ENCODE results near the gene SLC25A30. TPM values are rescaled to one million over a fixed set of nuclear protein-coding genes. Genes with fewer than 3 reads are reported as not detected.
A peak's percentile ranks its signal among the peaks of the same experiment; 100 is the strongest.
"Not testable (repeated sequence)": the region's sequence is repeated elsewhere in the genome, so short reads cannot be mapped to it uniquely, and the experiment has no call there.

The SLC25A30 gene
- total and polyA plus RNA-seq, 2 of the 13 experiments (the other 11 are each of a cell fraction or from before 2014, with no cell fraction given) = 19.6 to 22.5 TPM

- intact Hi-C loops (cut with micrococcal nuclease; ENCODE audit: unreplicated experiment) = no loop called here
- Histone ChIP-seq H2AFZ (ENCODE audit: low read length) (no peak overlapping the region), H3K27ac (ENCODE audit: extremely low read length, insufficient read depth, low read length) (no peak overlapping the region), H3K4me1 (ENCODE audit: insufficient read depth, low read length) (peaks cover 15% of the 10 kb centered on the region), H4K20me1 (ENCODE audit: insufficient read depth, low read length) (no peaks in the 10 kb centered on the region), H3K4me2 (ENCODE audit: low read depth, low read length) (no peak overlapping the region), H3K9me3 (ENCODE audit: low read length) (no peaks in the 10 kb centered on the region), H3K36me3 (replicated peaks in 1 of 2; ENCODE audit: control insufficient read depth in 1 of 2, insufficient read depth in 2 of 2, low read length in 2 of 2) (peaks cover 0 to 10% of the 10 kb centered on the region in 2 experiments; a peak in 1 of 5 replicates), H3K27me3 (ENCODE audit: control insufficient read depth in 1 of 2, insufficient read depth in 2 of 2, low read length in 2 of 2) (no peaks in the 10 kb centered on the region), H3K9ac (ENCODE audit: insufficient read depth, low read depth, low read length) (no peak overlapping the region), H3K79me2 (ENCODE audit: insufficient read depth, low read length) (no peaks in the 10 kb centered on the region), H3K4me3 (replicated peaks in 1 of 3; ENCODE audit: insufficient read depth in 1 of 3, low read depth in 2 of 3, low read length in 3 of 3) (no peak overlapping the region)
- FAIRE-seq (no peak), DNase-seq (ENCODE audit: low spot score) (no peak), ATAC-seq (no peak)
- in situ Hi-C loops (cut with HindIII; ENCODE audit: extremely low pct_ligation_motif_present, low pct_unique_long_range_greater_than_20kb) = no loop called here
- TF ChIP-seq PAWR (CRISPR knock-in tag; IDR thresholded peaks at IDR 0.05; ENCODE audit: borderline replicate concordance) = no peak
- TF ChIP-seq ZNF546 (CRISPR knock-in tag; conservative IDR thresholded peaks at IDR 0.05) = no peak
- TF ChIP-seq DMAP1 (CRISPR knock-in tag; IDR thresholded peaks at IDR 0.05) = no peak
- TF ChIP-seq MXD3 (CRISPR knock-in tag; IDR thresholded peaks at IDR 0.05) = no peak
- CTCF ChIA-PET (ENCODE audit: low intra/inter-chr PET ratio, low total read pairs) = no interaction called here
- 94% methylated on average over 4 of the region's 4 CpGs for WGBS (ENCODE audit: low lambda C conversion rate)
- POLR2A ChIA-PET = interaction anchor here (2.6 kb wide), 1 partner anchor 43 kb away, joined by 6 read pairs; the partner anchor contains the start of gene TPT1
- BruUV-seq (replicated peaks) = TSS peak; percentile 20
Observed at GRCh38 chr13:45384474-45385174, 33.5 kb downstream of the SLC25A30 start.

- POLR2A ChIA-PET; in situ Hi-C loops (cut with HindIII; ENCODE audit: extremely low pct_ligation_motif_present, low pct_unique_long_range_greater_than_20kb); intact Hi-C loops (cut with micrococcal nuclease; ENCODE audit: unreplicated experiment); H3K27me3 ChIP-seq (ENCODE audit: control insufficient read depth in 1 of 2, insufficient read depth in 2 of 2, low read length in 2 of 2); H3K9me3 ChIP-seq (ENCODE audit: low read length); H3K79me2 ChIP-seq (ENCODE audit: insufficient read depth, low read length); FAIRE-seq; H3K27ac ChIP-seq (ENCODE audit: extremely low read length, insufficient read depth, low read length); ATAC-seq; H3K4me2 ChIP-seq (ENCODE audit: low read depth, low read length); H3K4me3 ChIP-seq (replicated peaks in 1 of 3; ENCODE audit: insufficient read depth in 1 of 3, low read depth in 2 of 3, low read length in 3 of 3); H3K9ac ChIP-seq (ENCODE audit: insufficient read depth, low read depth, low read length); H2AFZ ChIP-seq (ENCODE audit: low read length); BruUV-seq (replicated peaks); H4K20me1 ChIP-seq (ENCODE audit: insufficient read depth, low read length); DNase-seq (ENCODE audit: low spot score); CTCF ChIA-PET (ENCODE audit: low intra/inter-chr PET ratio, low total read pairs): not testable (repeated sequence)
- WGBS (ENCODE audit: low lambda C conversion rate) = 90% methylated on average over 2 of the region's 8 CpGs
- Histone ChIP-seq H3K36me3 (replicated peaks in 1 of 2; ENCODE audit: control insufficient read depth in 1 of 2, insufficient read depth in 2 of 2, low read length in 2 of 2) (peaks cover 0 to 10% of the 10 kb centered on the region in 2 experiments; a peak in 1 of 5 replicates), H3K4me1 (ENCODE audit: insufficient read depth, low read length) (peaks cover 15% of the 10 kb centered on the region)
Observed at GRCh38 chr13:45382739-45383138, 35.4 kb downstream of the SLC25A30 start.

Data from HepG2 (cell line).